B cell (primary cell): Measurements from ENCODE around the gene BRD1. TPM values are rescaled to one million over a fixed set of nuclear protein-coding genes. Genes with fewer than 3 reads are reported as not detected.

Experiments
- ATAC-seq: fragments of 200-7000 bp; cut with Tn5 transposase; one replicate; pipeline ENCODE4 v1.10.0; 2021; ENCODE audit warnings: low read depth, mild to moderate bottlenecking, moderate number of reproducible peaks, moderate library complexity
- CTCF ChIA-PET: fragments of 350-600 bp; sonication (Branson Sonifier 250); formaldehyde crosslinking; loops from one replicate; lab custom pipeline; 2021; ENCODE audit warnings: antibody characterized with exemption, inconsistent platforms; lab: Charles Lee
- POLR2A ChIA-PET: fragments of 350-600 bp; sonication (Branson Sonifier 250); formaldehyde crosslinking; loops from one replicate; lab custom pipeline; 2021; ENCODE audit warnings: antibody characterized with exemption; lab: Charles Lee
- DNase-seq: peaks from one replicate; pipeline ENCODE4 v3.0.0; 2013
- H2AFZ ChIP-seq: 2 replicates; pipeline ENCODE4 v1.6.1; 2012; ENCODE audit warnings: mild to moderate bottlenecking, low read depth, low read length; ENCODE audit not compliant: insufficient read depth, poor library complexity, severe bottlenecking
- H3K27ac ChIP-seq, 2 donors: 1 replicate in 1 of 2; 2 replicates in 1 of 2; pipeline ENCODE4 v1.5.1; 2012 to 2013; ENCODE audit warnings: low read length in 2 of 2, mild to moderate bottlenecking in 2 of 2, moderate library complexity in 1 of 2
- H3K27me3 ChIP-seq, 4 experiments: fragments of 200-600 bp in 1 of 4; sonication (generic) in 1 of 4; replicated peaks in 1 of 4; 1 replicate in 2 of 4; 2 replicates in 2 of 4; pipeline versions ENCODE4 v1.6.1 to v1.7.0; 2013 to 2016; ENCODE audit warnings: low read length in 3 of 4, mild to moderate bottlenecking in 2 of 4, mixed read lengths in 1 of 4, moderate library complexity in 1 of 4; ENCODE audit not compliant: insufficient read depth in 4 of 4, control insufficient read depth in 3 of 4; ENCODE audit errors: control extremely low read depth in 1 of 4
- H3K36me3 ChIP-seq, 2 experiments: replicated peaks in 1 of 2; 1 replicate in 1 of 2; 2 replicates in 1 of 2; pipeline versions ENCODE4 v1.6.1 to v1.7.1; 2013; ENCODE audit warnings: low read length in 1 of 2; ENCODE audit not compliant: insufficient read depth in 2 of 2, control insufficient read depth in 1 of 2; ENCODE audit errors: control extremely low read depth in 1 of 2, extremely low read depth in 1 of 2
- H3K4me1 ChIP-seq, 2 donors: fragments of 200-600 bp in 1 of 2; sonication (generic) in 1 of 2; 1 replicate in 1 of 2; 2 replicates in 1 of 2; pipeline versions ENCODE4 v1.5.1 to v1.6.1; 2013 to 2017; ENCODE audit warnings: low read length in 2 of 2; ENCODE audit not compliant: control insufficient read depth in 2 of 2, insufficient read depth in 2 of 2
- H3K4me2 ChIP-seq: replicated peaks from 2 replicates; pipeline ENCODE3; 2012; ENCODE audit warnings: mild to moderate bottlenecking, low read depth, low read length; ENCODE audit not compliant: poor library complexity, severe bottlenecking
- H3K4me3 ChIP-seq, 5 experiments: fragments of 200-600 bp in 1 of 5; sonication (generic) in 1 of 5; 1 replicate in 3 of 5; 2 replicates in 2 of 5; pipeline versions ENCODE4 v1.5.1 to v1.7.0; 2011 to 2016; ENCODE audit warnings: low read length in 4 of 5, mild to moderate bottlenecking in 4 of 5, low read depth in 2 of 5, control low read depth in 1 of 5, moderate library complexity in 1 of 5; ENCODE audit not compliant: insufficient read depth in 1 of 5; ENCODE audit errors: control extremely low read depth in 1 of 5, extremely low read depth in 1 of 5
- H3K79me2 ChIP-seq: fragments of 200-600 bp; sonication (generic); one replicate; pipeline ENCODE4 v1.6.0; 2016; ENCODE audit warnings: low read length; ENCODE audit not compliant: control insufficient read depth, insufficient read depth
- H3K9ac ChIP-seq: fragments of 200-600 bp; sonication (generic); 2 replicates; pipeline ENCODE4 v1.6.1; 2017; ENCODE audit warnings: mild to moderate bottlenecking, low read length, moderate library complexity
- H3K9me3 ChIP-seq, 3 donors: one replicate each; pipeline versions ENCODE4 v1.6.1 to v1.7.1; 2013; ENCODE audit warnings: low read length in 2 of 3; ENCODE audit not compliant: control insufficient read depth in 2 of 3, insufficient read depth in 1 of 3; ENCODE audit errors: control extremely low read depth in 1 of 3
- H4K20me1 ChIP-seq: 2 replicates; pipeline ENCODE4 v1.6.0; 2012; ENCODE audit warnings: mild to moderate bottlenecking, low read length; ENCODE audit not compliant: insufficient read depth, control insufficient read depth, poor library complexity, severe bottlenecking
- H3K27ac Mint-ChIP-seq: one replicate; pipeline ENCODE4 v1.8.0; 2021; ENCODE audit warnings: mixed read lengths
- H3K27me3 Mint-ChIP-seq: one replicate; pipeline ENCODE4 v1.8.0; 2021; ENCODE audit warnings: mixed read lengths
- H3K4me1 Mint-ChIP-seq: one replicate; pipeline ENCODE4 v1.8.0; 2021; ENCODE audit warnings: mixed read lengths
- H3K4me3 Mint-ChIP-seq: one replicate; pipeline ENCODE4 v1.8.0; 2021; ENCODE audit warnings: mixed read lengths
- H3K9me3 Mint-ChIP-seq: one replicate; pipeline ENCODE4 v1.8.0; 2022; ENCODE audit warnings: mixed read lengths; ENCODE audit not compliant: insufficient read depth
- CTCF ChIP-seq: fragments of 200-600 bp; IDR thresholded peaks from one replicate; pipeline ENCODE4 v1.8.0; 2022; ENCODE audit warnings: antibody characterized with exemption, mild to moderate bottlenecking
- EZH2 ChIP-seq: IDR thresholded peaks from 2 replicates; pipeline ENCODE4 v1.6.1; 2012; ENCODE audit warnings: borderline replicate concordance, low read depth, mild to moderate bottlenecking, moderate library complexity, low read length; ENCODE audit not compliant: insufficient read depth, poor library complexity, severe bottlenecking
- WGBS: methylation state at CpG from one replicate; pipeline ENCODE4 v1.1.5; 2013; ENCODE audit warnings: missing lambda C conversion rate; ENCODE audit not compliant: insufficient coverage; 5-methylcytosine and 5-hydroxymethylcytosine counted together
- intact Hi-C: fragments of 100-400 bp; cut with micrococcal nuclease; formaldehyde crosslinking; loops from one replicate; pipeline ENCODE4 v1.10.0; 2022
- polyA plus RNA-seq: library from polyadenylated mRNA; depleted of rRNA; stranded (reverse); fragments of >200 nt; gene quantifications from 2 replicates; pipeline ENCODE4 v1.2.3, GENCODE V29; 2012
- total RNA-seq, 2 donors: library from RNA; stranded (reverse); fragments of 120-200 nt in 1 of 2; gene quantifications; 1 replicate in 1 of 2; 2 replicates in 1 of 2; pipeline versions ENCODE4 v1.2.3 to v1.2.4, GENCODE V29; 2013 to 2022

The BRD1 gene
- total and polyA plus RNA-seq, 2 donors (not counting 1 experiment from before 2014, with no cell fraction given), result 16.9 to 73.3 TPM

- Histone ChIP-seq H3K4me1 (no peaks in the 10 kb centered on the region), H3K4me2 (no peak overlapping the region), H2AFZ (no peak overlapping the region), H3K27ac (no peak overlapping the region), H3K9ac (no peak overlapping the region), H3K9me3 (peaks cover 0 to 8% (median 0%) of the 10 kb centered on the region in 3 donors), H3K79me2 (no peaks in the 10 kb centered on the region), H3K36me3 (no peaks in the 10 kb centered on the region), H3K4me3 (no peak overlapping the region), H4K20me1 (no peaks in the 10 kb centered on the region), H3K27me3 (peaks cover 0 to 5% (median 0%) of the 10 kb centered on the region in 4 experiments)
- Mint-ChIP-seq H3K4me3 (no peak overlapping the region), H3K27me3 (peaks cover 2% of the 10 kb centered on the region), H3K27ac (no peak overlapping the region), H3K9me3 (no peaks in the 10 kb centered on the region), H3K4me1 (no peaks in the 10 kb centered on the region)
- ChIA-PET POLR2A (no interaction called here), CTCF (no interaction called here)
- intact Hi-C loops, result no loop called here
- DNase-seq, result no peak
- ATAC-seq, result no peak
- WGBS, result 96% methylated on average over 10 of the region's 10 CpGs
- TF ChIP-seq CTCF (no peak), EZH2 (no peak)
Observed at GRCh38 chr22:49755631-49756001, 72.1 kb downstream of the BRD1 start.

GRCh38 chr22:49754696-49755630 is 72.7 kb downstream of the BRD1 start:
- CTCF ChIA-PET, result no interaction called here
- Histone ChIP-seq H3K27ac (no peak overlapping the region), H3K79me2 (no peaks in the 10 kb centered on the region), H3K9ac (no peak overlapping the region), H2AFZ (no peak overlapping the region), H3K4me2 (no peak overlapping the region), H4K20me1 (no peaks in the 10 kb centered on the region), H3K27me3 (peaks cover 0 to 5% (median 0%) of the 10 kb centered on the region in 4 experiments), H3K4me1 (no peaks in the 10 kb centered on the region), H3K9me3 (peaks cover 0 to 8% (median 0%) of the 10 kb centered on the region in 3 donors), H3K4me3 (no peak overlapping the region), H3K36me3 (no peaks in the 10 kb centered on the region)
- POLR2A ChIA-PET, result no interaction called here
- ATAC-seq, result no peak
- no peak for DNase-seq
- intact Hi-C loops, result no loop called here
- Mint-ChIP-seq H3K4me3 (no peak overlapping the region), H3K27me3 (peaks cover 2% of the 10 kb centered on the region), H3K9me3 (no peaks in the 10 kb centered on the region), H3K27ac (no peak overlapping the region), H3K4me1 (no peaks in the 10 kb centered on the region)
- TF ChIP-seq EZH2 (no peak), CTCF (no peak)
- 95% methylated on average over 16 of the region's 25 CpGs for WGBS
